ENCODE data around the gene SYNM. TPM values are rescaled to one million over a fixed set of nuclear protein-coding genes. Genes with fewer than 3 reads are reported as not detected.

Gene SYNM
- total and polyA plus RNA-seq, 2 of the 8 experiments (the other 6 are each of a cell fraction or from before 2014, with no cell fraction given): 0.89 to 2.0 TPM

DNA sequence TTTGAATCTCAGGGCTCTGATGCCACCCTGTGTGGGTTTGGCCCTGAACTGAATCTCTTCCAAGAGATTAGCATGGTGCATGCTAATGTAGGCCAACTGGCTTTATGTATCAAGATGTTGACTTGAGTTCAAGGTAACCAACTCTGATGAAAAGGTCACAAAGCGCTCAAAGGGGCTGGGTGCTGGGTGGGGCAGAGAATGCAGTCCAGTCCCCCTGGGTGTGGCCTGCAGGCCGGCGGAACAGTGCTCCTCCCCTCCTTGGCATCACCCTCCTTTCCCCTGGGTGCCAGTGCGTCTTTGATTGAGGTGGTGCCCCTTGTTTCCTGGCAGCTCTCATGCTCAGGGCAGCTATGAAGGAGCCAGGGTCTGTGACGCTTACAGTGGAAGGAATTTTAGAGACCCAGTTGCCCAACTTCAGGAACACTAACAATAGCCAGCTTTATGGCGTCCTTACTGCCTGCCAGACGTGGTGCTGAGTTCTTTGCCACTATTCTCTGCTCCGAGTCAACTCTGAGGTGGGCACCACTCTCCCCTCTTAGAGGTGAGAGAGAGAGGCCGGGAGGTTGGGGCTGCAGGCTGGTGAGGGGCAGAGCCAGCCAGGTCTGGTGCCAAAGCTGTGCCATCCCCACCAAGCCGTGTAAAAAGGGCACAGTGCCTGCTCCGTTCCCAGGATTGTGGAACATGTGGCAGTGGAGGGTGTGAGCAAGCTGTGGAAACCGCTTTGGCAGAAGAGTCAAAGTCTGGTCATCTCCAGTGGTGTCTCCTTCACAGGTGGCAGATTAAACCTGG is 9.8 kb downstream of the SYNM start:
- H3K56ac ChIP-seq (replicated peaks; ENCODE audit: insufficient read length, low read depth, low read length): no peak overlapping the region
- H2AK5ac ChIP-seq (ENCODE audit: low read depth, low read length): 0 out of 2 replicates have a peak overlapping the region, but pooled peaks have one; percentile 24
- H3K4ac ChIP-seq (replicated peaks; ENCODE audit: insufficient read length, low read depth, low read length): no peak overlapping the region
- no peak overlapping the region for H4K5ac ChIP-seq (ENCODE audit: insufficient read length, low read depth, low read length)
- no peaks in the 10 kb centered on the region for H3K23me2 ChIP-seq (ENCODE audit: low read depth, low read length)
- H3K18ac ChIP-seq (ENCODE audit: extremely low read depth, low read length): no peak overlapping the region
- no peak overlapping the region for H2BK120ac ChIP-seq (replicated peaks; ENCODE audit: low read depth, low read length)
- no peak overlapping the region for H3K27ac ChIP-seq (ENCODE audit: low read depth, low read length)
- TF ChIP-seq POLR2A (IDR thresholded peaks at IDR 0.05; ENCODE audit: control extremely low read depth in 1 of 2, low read depth in 2 of 2, low read length in 2 of 2) (no peak), NANOG (IDR thresholded peaks at IDR 0.05; ENCODE audit: insufficient read depth, low read depth, low read length, poor library complexity, severe bottlenecking) (no peak), GTF2F1 (IDR thresholded peaks at IDR 0.05; ENCODE audit: borderline replicate concordance, low read depth, low read length) (no peak)
- H4K8ac ChIP-seq (ENCODE audit: extremely low read depth, insufficient read depth, low read length): no peak overlapping the region
- no peaks in the 10 kb centered on the region for H3K36me3 ChIP-seq (ENCODE audit: control insufficient read depth in 2 of 4, insufficient read depth in 4 of 4, low read length in 3 of 4)
- H3K4me1 ChIP-seq (replicated peaks in 1 of 4; ENCODE audit: control insufficient read depth in 3 of 4, insufficient read depth in 4 of 4, low read length in 3 of 4): no peaks in the 10 kb centered on the region
- no peak overlapping the region for H3K23ac ChIP-seq (ENCODE audit: insufficient read length)
- FAIRE-seq (no peak), DNase-seq (ENCODE audit: low read depth in 1 of 2, low spot score in 2 of 2) (no peak)
- ChIA-PET POLR2A (ENCODE audit: partially characterized antibody) (no interaction called here), CTCF (ENCODE audit: partially characterized antibody) (interaction anchor here (1.5 to 1.9 kb wide), 2 partner anchors 9 to 14 kb away, joined by 6 to 8 read pairs; no protein-coding TSS in a partner anchor)
- H2BK15ac ChIP-seq (ENCODE audit: low read length): no peak overlapping the region
- H3K14ac ChIP-seq (ENCODE audit: insufficient read length): no peak overlapping the region
- H3K79me1 ChIP-seq (ENCODE audit: low read depth, low read length): no peaks in the 10 kb centered on the region
- 87% methylated on average over 12 of the region's 12 CpGs; no CpG with 5 or more reads in 1 of the 2 experiments for WGBS, 2 experiments (ENCODE audit: extremely low coverage in 1 of 2, insufficient coverage in 1 of 2, insufficient read length in 1 of 2, insufficient replicate concordance in 2 of 2, low coverage in 1 of 2, low lambda C conversion rate in 2 of 2, missing lambda C conversion rate in 1 of 2)
- H3K4me3 ChIP-seq (ENCODE audit: extremely low read depth in 1 of 4, insufficient read depth in 2 of 4, low read depth in 3 of 4, low read length in 4 of 4): no peak overlapping the region
- H3K27me3 ChIP-seq (replicated peaks in 1 of 4; ENCODE audit: control insufficient read depth in 3 of 4, extremely low read depth in 1 of 4, insufficient read depth in 3 of 4, low read length in 3 of 4): no peaks in the 10 kb centered on the region
- no peak overlapping the region for H3K9ac ChIP-seq (replicated peaks in 1 of 4; ENCODE audit: extremely low read depth in 1 of 4, low read depth in 3 of 4, low read length in 3 of 4)
- no peak overlapping the region for H3K4me2 ChIP-seq (ENCODE audit: insufficient read depth in 1 of 2, low read depth in 2 of 2, low read length in 2 of 2)
- H4K91ac ChIP-seq (replicated peaks; ENCODE audit: insufficient read length, low read length): no peak overlapping the region
- H2BK5ac ChIP-seq (ENCODE audit: low read depth, low read length): no peak overlapping the region
- H2AFZ ChIP-seq (ENCODE audit: low read length): no peak overlapping the region
- no peaks in the 10 kb centered on the region for H3K9me3 ChIP-seq (ENCODE audit: insufficient read depth in 2 of 2, low read depth in 1 of 2, low read length in 1 of 2)
- H4K20me1 ChIP-seq (replicated peaks in 1 of 2; ENCODE audit: control insufficient read depth in 1 of 2, insufficient read depth in 2 of 2, low read length in 2 of 2): no peaks in the 10 kb centered on the region
- H3K79me2 ChIP-seq (ENCODE audit: control insufficient read depth in 1 of 2, insufficient read depth in 2 of 2, low read length in 2 of 2): no peaks in the 10 kb centered on the region
- H2BK12ac ChIP-seq (ENCODE audit: low read depth, low read length): no peak overlapping the region
- no peak overlapping the region for H2BK20ac ChIP-seq (ENCODE audit: low read length)
